NB4 (cell line): Measurements from ENCODE around the gene PUM2.

Experiments used
- CTCF ChIP-seq: IDR thresholded peaks from one replicate; pipeline ENCODE4 v1.5.1; 2012; ENCODE audit warnings: low read depth, low read length
- POLR2A ChIP-seq: IDR thresholded peaks from 2 replicates; pipeline ENCODE4 v1.6.1; 2011; ENCODE audit warnings: mild to moderate bottlenecking; ENCODE audit not compliant: insufficient read length; ENCODE audit errors: extremely low read depth

GRCh38 chr2:20254731-20255130 is 95.9 kb downstream of the PUM2 start:
- TF ChIP-seq CTCF (no peak), POLR2A (no peak)
